GM19035 (cell line): ENCODE measurements around the gene CXADR.
"Not testable (repeated sequence)": the region's sequence is repeated elsewhere in the genome, so short reads cannot be mapped to it uniquely, and the experiment has no call there.

Experiments used
- ATAC-seq: cut with Tn5 transposase; IDR thresholded peaks from one replicate; pipeline ENCODE4 v1.9.1; 2021; ENCODE audit not compliant: unreplicated experiment

CXADR gene

GRCh38 chr21:17512253-17513213, at the start of gene CXADR:
TSS of gene CXADR (plus strand) at chr21:17513043. CDS start at chr21:17513130, 87 bp downstream.
- ATAC-seq, result peak; percentile 88

- ATAC-seq, result no peak
Observed at GRCh38 chr21:17466166-17466565, 46.7 kb upstream of the CXADR start.

- no peak for ATAC-seq
Observed at GRCh38 chr21:17467392-17467791, 45.5 kb upstream of the CXADR start.

GRCh38 chr21:17467829-17468228, 45.0 kb upstream of the CXADR start:
- no peak for ATAC-seq

- no peak for ATAC-seq
Observed at GRCh38 chr21:17468698-17469097, 44.1 kb upstream of the CXADR start.

GRCh38 chr21:17469727-17470126, 43.1 kb upstream of the CXADR start:
- ATAC-seq, result no peak

- no peak for ATAC-seq
Observed at GRCh38 chr21:17472182-17472581, 40.7 kb upstream of the CXADR start.

GRCh38 chr21:17472592-17473271, 40.1 kb upstream of the CXADR start:
- no peak for ATAC-seq

- peak; percentile 72 for ATAC-seq
Observed at GRCh38 chr21:17476006-17476405, 36.8 kb upstream of the CXADR start.

- ATAC-seq, result not testable (repeated sequence)
Observed at GRCh38 chr21:17478156-17478555, 34.7 kb upstream of the CXADR start.

GRCh38 chr21:17479606-17480005, 33.2 kb upstream of the CXADR start:
- no peak for ATAC-seq

- no peak for ATAC-seq
Observed at GRCh38 chr21:17482928-17483327, 29.9 kb upstream of the CXADR start.

GRCh38 chr21:17488620-17489019, 24.2 kb upstream of the CXADR start:
- peak; percentile 83 for ATAC-seq

- not testable (repeated sequence) for ATAC-seq
Observed at GRCh38 chr21:17489565-17489964, 23.3 kb upstream of the CXADR start.

- ATAC-seq, result no peak
Observed at GRCh38 chr21:17491716-17492414, 21.0 kb upstream of the CXADR start.

GRCh38 chr21:17492415-17493168, 20.3 kb upstream of the CXADR start:
- no peak for ATAC-seq

GRCh38 chr21:17494051-17494450, 18.8 kb upstream of the CXADR start:
- ATAC-seq, result no peak

- no peak for ATAC-seq
Observed at GRCh38 chr21:17495680-17496079, 17.2 kb upstream of the CXADR start.

GRCh38 chr21:17497316-17497715, 15.5 kb upstream of the CXADR start:
- no peak for ATAC-seq

GRCh38 chr21:17498586-17498985, 14.3 kb upstream of the CXADR start:
- no peak for ATAC-seq
